B cell (primary cell): Measurements from ENCODE around the gene IGSF9. TPM values are rescaled to one million over a fixed set of nuclear protein-coding genes. Genes with fewer than 3 reads are reported as not detected.

Experiments used
- ATAC-seq: fragments of 200-7000 bp; cut with Tn5 transposase; one replicate; pipeline ENCODE4 v1.10.0; 2021; ENCODE audit warnings: low read depth, mild to moderate bottlenecking, moderate number of reproducible peaks, moderate library complexity
- CTCF ChIA-PET: fragments of 350-600 bp; sonication (Branson Sonifier 250); formaldehyde crosslinking; loops from one replicate; lab custom pipeline; 2021; ENCODE audit warnings: antibody characterized with exemption, inconsistent platforms; lab: Charles Lee
- POLR2A ChIA-PET: fragments of 350-600 bp; sonication (Branson Sonifier 250); formaldehyde crosslinking; loops from one replicate; lab custom pipeline; 2021; ENCODE audit warnings: antibody characterized with exemption; lab: Charles Lee
- DNase-seq: peaks from one replicate; pipeline ENCODE4 v3.0.0; 2013
- H2AFZ ChIP-seq: 2 replicates; pipeline ENCODE4 v1.6.1; 2012; ENCODE audit warnings: mild to moderate bottlenecking, low read depth, low read length; ENCODE audit not compliant: insufficient read depth, poor library complexity, severe bottlenecking
- H3K27ac ChIP-seq, 2 donors: 1 replicate in 1 of 2; 2 replicates in 1 of 2; pipeline ENCODE4 v1.5.1; 2012 to 2013; ENCODE audit warnings: low read length in 2 of 2, mild to moderate bottlenecking in 2 of 2, moderate library complexity in 1 of 2
- H3K27me3 ChIP-seq, 4 experiments: fragments of 200-600 bp in 1 of 4; sonication (generic) in 1 of 4; replicated peaks in 1 of 4; 1 replicate in 2 of 4; 2 replicates in 2 of 4; pipeline versions ENCODE4 v1.6.1 to v1.7.0; 2013 to 2016; ENCODE audit warnings: low read length in 3 of 4, mild to moderate bottlenecking in 2 of 4, mixed read lengths in 1 of 4, moderate library complexity in 1 of 4; ENCODE audit not compliant: insufficient read depth in 4 of 4, control insufficient read depth in 3 of 4; ENCODE audit errors: control extremely low read depth in 1 of 4
- H3K36me3 ChIP-seq, 2 experiments: replicated peaks in 1 of 2; 1 replicate in 1 of 2; 2 replicates in 1 of 2; pipeline versions ENCODE4 v1.6.1 to v1.7.1; 2013; ENCODE audit warnings: low read length in 1 of 2; ENCODE audit not compliant: insufficient read depth in 2 of 2, control insufficient read depth in 1 of 2; ENCODE audit errors: control extremely low read depth in 1 of 2, extremely low read depth in 1 of 2
- H3K4me1 ChIP-seq, 2 donors: fragments of 200-600 bp in 1 of 2; sonication (generic) in 1 of 2; 1 replicate in 1 of 2; 2 replicates in 1 of 2; pipeline versions ENCODE4 v1.5.1 to v1.6.1; 2013 to 2017; ENCODE audit warnings: low read length in 2 of 2; ENCODE audit not compliant: control insufficient read depth in 2 of 2, insufficient read depth in 2 of 2
- H3K4me2 ChIP-seq: replicated peaks from 2 replicates; pipeline ENCODE3; 2012; ENCODE audit warnings: mild to moderate bottlenecking, low read depth, low read length; ENCODE audit not compliant: poor library complexity, severe bottlenecking
- H3K4me3 ChIP-seq, 5 experiments: fragments of 200-600 bp in 1 of 5; sonication (generic) in 1 of 5; 1 replicate in 3 of 5; 2 replicates in 2 of 5; pipeline versions ENCODE4 v1.5.1 to v1.7.0; 2011 to 2016; ENCODE audit warnings: low read length in 4 of 5, mild to moderate bottlenecking in 4 of 5, low read depth in 2 of 5, control low read depth in 1 of 5, moderate library complexity in 1 of 5; ENCODE audit not compliant: insufficient read depth in 1 of 5; ENCODE audit errors: control extremely low read depth in 1 of 5, extremely low read depth in 1 of 5
- H3K79me2 ChIP-seq: fragments of 200-600 bp; sonication (generic); one replicate; pipeline ENCODE4 v1.6.0; 2016; ENCODE audit warnings: low read length; ENCODE audit not compliant: control insufficient read depth, insufficient read depth
- H3K9ac ChIP-seq: fragments of 200-600 bp; sonication (generic); 2 replicates; pipeline ENCODE4 v1.6.1; 2017; ENCODE audit warnings: mild to moderate bottlenecking, low read length, moderate library complexity
- H3K9me3 ChIP-seq, 3 donors: one replicate each; pipeline versions ENCODE4 v1.6.1 to v1.7.1; 2013; ENCODE audit warnings: low read length in 2 of 3; ENCODE audit not compliant: control insufficient read depth in 2 of 3, insufficient read depth in 1 of 3; ENCODE audit errors: control extremely low read depth in 1 of 3
- H4K20me1 ChIP-seq: 2 replicates; pipeline ENCODE4 v1.6.0; 2012; ENCODE audit warnings: mild to moderate bottlenecking, low read length; ENCODE audit not compliant: insufficient read depth, control insufficient read depth, poor library complexity, severe bottlenecking
- H3K27ac Mint-ChIP-seq: one replicate; pipeline ENCODE4 v1.8.0; 2021; ENCODE audit warnings: mixed read lengths
- H3K27me3 Mint-ChIP-seq: one replicate; pipeline ENCODE4 v1.8.0; 2021; ENCODE audit warnings: mixed read lengths
- H3K4me1 Mint-ChIP-seq: one replicate; pipeline ENCODE4 v1.8.0; 2021; ENCODE audit warnings: mixed read lengths
- H3K4me3 Mint-ChIP-seq: one replicate; pipeline ENCODE4 v1.8.0; 2021; ENCODE audit warnings: mixed read lengths
- H3K9me3 Mint-ChIP-seq: one replicate; pipeline ENCODE4 v1.8.0; 2022; ENCODE audit warnings: mixed read lengths; ENCODE audit not compliant: insufficient read depth
- CTCF ChIP-seq: fragments of 200-600 bp; IDR thresholded peaks from one replicate; pipeline ENCODE4 v1.8.0; 2022; ENCODE audit warnings: antibody characterized with exemption, mild to moderate bottlenecking
- EZH2 ChIP-seq: IDR thresholded peaks from 2 replicates; pipeline ENCODE4 v1.6.1; 2012; ENCODE audit warnings: borderline replicate concordance, low read depth, mild to moderate bottlenecking, moderate library complexity, low read length; ENCODE audit not compliant: insufficient read depth, poor library complexity, severe bottlenecking
- WGBS: methylation state at CpG from one replicate; pipeline ENCODE4 v1.1.5; 2013; ENCODE audit warnings: missing lambda C conversion rate; ENCODE audit not compliant: insufficient coverage; 5-methylcytosine and 5-hydroxymethylcytosine counted together
- intact Hi-C: fragments of 100-400 bp; cut with micrococcal nuclease; formaldehyde crosslinking; loops from one replicate; pipeline ENCODE4 v1.10.0; 2022
- polyA plus RNA-seq: library from polyadenylated mRNA; depleted of rRNA; stranded (reverse); fragments of >200 nt; gene quantifications from 2 replicates; pipeline ENCODE4 v1.2.3, GENCODE V29; 2012
- total RNA-seq, 2 donors: library from RNA; stranded (reverse); fragments of 120-200 nt in 1 of 2; gene quantifications; 1 replicate in 1 of 2; 2 replicates in 1 of 2; pipeline versions ENCODE4 v1.2.3 to v1.2.4, GENCODE V29; 2013 to 2022

The IGSF9 gene
- total and polyA plus RNA-seq, 2 donors (not counting 1 experiment from before 2014, with no cell fraction given) = 0.36 to 0.37 TPM

- no peaks in the 10 kb centered on the region for H3K27me3 Mint-ChIP-seq
- H3K27ac Mint-ChIP-seq = peak overlapping the region; percentile 99
- peak overlapping the region; percentile 97 for H3K9ac ChIP-seq
- peak overlapping the region; percentile 99 for H3K4me2 ChIP-seq
- intact Hi-C loops = loop anchor here (5.0 to 10.0 kb wide), 3 partner anchors 175 to 1822 kb away; partner anchors contain the start of genes DUSP12, IGSF8 and USF1
- H3K27me3 ChIP-seq = no peaks in the 10 kb centered on the region
- H3K79me2 ChIP-seq = peaks cover 81% of the 10 kb centered on the region
- H3K4me1 ChIP-seq = peaks cover 45 to 58% of the 10 kb centered on the region in 2 donors
- H3K4me3 ChIP-seq = peak overlapping the region; percentile 81 to 100 (median 99)
- H3K4me1 Mint-ChIP-seq = peaks cover 68% of the 10 kb centered on the region
- DNase-seq (no peak), ATAC-seq (no peak)
- no peak overlapping the region for H2AFZ ChIP-seq
- H3K4me3 Mint-ChIP-seq = peak overlapping the region; percentile 96
- POLR2A ChIA-PET = interaction anchor here (0.5 to 1.9 kb wide), 7 partner anchors 15 to 1638 kb away, joined by 3 to 6 read pairs (median 3); partner anchors contain the start of gene IGSF8
- WGBS = 29% methylated on average over 6 of the region's 8 CpGs
- H3K36me3 ChIP-seq = peaks cover 4 to 43% of the 10 kb centered on the region in 2 experiments
- peaks cover 38% of the 10 kb centered on the region for H4K20me1 ChIP-seq
- H3K27ac ChIP-seq = peak overlapping the region; percentile 98 to 100
- H3K9me3 Mint-ChIP-seq = no peaks in the 10 kb centered on the region
- H3K9me3 ChIP-seq = peaks cover 0 to 4% (median 0%) of the 10 kb centered on the region in 3 donors
- CTCF ChIA-PET = interaction anchor here (0.8 to 8.7 kb wide), 9 partner anchors 13 to 156 kb away, joined by 4 to 81 read pairs (median 5); partner anchors contain the start of genes DUSP23 and IGSF9
- TF ChIP-seq CTCF (no peak), EZH2 (no peak)
Observed at GRCh38 chr1:159922511-159923202, 22.8 kb downstream of the IGSF9 start.
